GM10266 (cell line): ENCODE results near the gene PFDN2.

ENCODE experiments used
- DNase-seq: peaks from one replicate; pipeline ENCODE4 v3.0.0; 2012; ENCODE audit errors: extremely low spot score
- CTCF ChIP-seq: IDR thresholded peaks from 2 replicates; pipeline ENCODE4 v1.5.1; 2012; ENCODE audit warnings: mild to moderate bottlenecking, low read depth; ENCODE audit not compliant: control insufficient read depth, insufficient read depth; ENCODE audit errors: missing control alignments

PFDN2 gene

GRCh38 chr1:161113915-161114314 is 3.9 kb downstream of the PFDN2 start:
- no peak for DNase-seq
- TF ChIP-seq CTCF: no peak

DNA sequence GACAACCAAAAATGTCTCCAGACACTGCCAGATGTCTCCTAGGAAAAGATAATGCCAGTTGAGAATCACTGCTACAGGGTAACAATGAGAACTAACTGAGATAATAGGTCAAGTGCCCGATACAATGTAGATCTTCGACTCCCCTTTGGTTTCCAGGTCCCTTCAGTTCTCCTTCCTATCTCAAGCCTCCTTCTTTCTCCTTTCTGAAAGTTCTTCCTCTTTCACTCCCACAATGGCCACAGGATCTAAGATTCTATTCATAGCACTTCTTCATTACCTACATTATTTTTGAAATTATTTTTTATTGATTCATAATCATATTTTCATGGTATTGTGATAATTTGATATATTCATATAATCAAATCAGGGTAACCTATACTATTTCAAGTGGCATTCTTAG is 6.3 kb downstream of the PFDN2 start:
- DNase-seq: no peak
- TF ChIP-seq CTCF: no peak

DNA sequence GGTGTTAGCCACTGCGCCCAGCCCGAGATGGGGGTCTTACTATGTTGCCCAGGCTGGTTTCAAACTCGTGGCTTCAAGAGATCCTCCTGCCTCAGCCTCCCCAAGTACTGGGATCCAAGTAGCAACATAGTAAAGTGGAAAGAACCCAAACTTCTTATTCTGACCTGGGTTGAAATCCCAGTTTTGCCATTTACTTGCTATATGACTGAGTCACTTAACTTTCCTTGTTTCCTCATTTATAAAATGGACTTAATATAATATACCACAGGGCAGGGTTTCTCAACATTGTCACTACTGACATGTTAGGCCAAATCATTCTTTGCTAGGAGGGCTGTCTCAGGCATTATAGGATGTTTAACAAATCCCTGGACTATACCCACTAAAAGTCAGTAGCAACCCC is 6.7 kb downstream of the PFDN2 start:
- DNase-seq: no peak
- no peak for TF ChIP-seq CTCF

GRCh38 chr1:161106431-161106830 is 11.4 kb downstream of the PFDN2 start:
- TF ChIP-seq CTCF: no peak
- no peak for DNase-seq

GRCh38 chr1:161100556-161100955 is 17.3 kb downstream of the PFDN2 start:
- TF ChIP-seq CTCF: no peak
- no peak for DNase-seq

DNA sequence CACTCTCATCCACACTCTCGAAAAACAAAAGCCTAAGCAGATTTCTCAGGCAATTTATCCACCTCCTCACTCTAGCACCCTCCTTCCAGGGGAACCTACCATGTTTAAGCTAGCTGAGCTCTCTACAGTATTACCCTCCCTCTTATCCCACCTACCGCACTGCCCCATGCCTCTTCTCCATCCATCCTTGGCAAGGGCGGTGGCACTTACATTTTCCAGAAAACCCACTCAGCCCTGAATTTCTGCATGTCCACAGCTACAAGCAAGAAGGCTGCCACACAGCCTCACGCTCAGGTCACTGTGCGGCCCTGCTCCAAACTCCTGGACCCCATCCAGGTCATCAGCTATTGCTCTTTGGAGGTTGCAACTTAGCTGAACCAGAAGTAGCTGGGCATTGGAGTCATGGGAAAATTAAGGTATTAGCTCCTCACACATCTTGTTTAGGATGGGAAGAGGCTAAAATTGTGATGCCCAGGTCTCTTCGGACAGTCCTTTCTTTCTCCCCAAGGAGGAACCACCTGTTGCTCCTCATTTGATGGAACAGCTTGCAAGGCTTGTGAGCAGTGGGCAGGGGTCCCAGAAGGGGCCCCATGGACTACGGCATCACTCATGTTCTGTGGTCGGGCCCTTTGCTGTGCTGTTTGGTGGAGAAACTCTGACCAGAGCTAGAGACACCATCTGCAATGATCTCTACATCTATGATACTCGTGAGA is 18.6 kb downstream of the PFDN2 start:
- no peak for DNase-seq
- TF ChIP-seq CTCF: no peak

GRCh38 chr1:161098210-161099068 is 19.4 kb downstream of the PFDN2 start, which contains the start of gene KLHDC9:
Gene KLHDC9 (plus strand): TSS chr1:161098361. CDS start chr1:161098536, 175 bp downstream.
- DNase-seq: peak; percentile 96
- no peak for TF ChIP-seq CTCF
